K562 (cell line): ENCODE results near the gene ABCA10.

Experiments
- ATF1 ChIP-seq, 2 experiments: fragments of 450-650 bp in 1 of 2; IDR thresholded peaks; 2 replicates each; pipeline ENCODE4 v1.6.1; 2016; ENCODE audit warnings: missing compliant biosample characterization in 1 of 2, missing genetic modification characterization in 1 of 2
- GABPA ChIP-seq: fragments of 200-800 bp; sonication (Bioruptor generic); conservative IDR thresholded peaks from 2 replicates; pipeline ENCODE4 v1.6.1; 2016; ENCODE audit warnings: low read depth, missing genetic modification characterization, missing compliant biosample characterization
- MTF1 ChIP-seq: fragments of 250-450 bp; sonication (Bioruptor Pico); IDR thresholded peaks from 2 replicates; pipeline ENCODE4 v1.9.0; 2021; ENCODE audit warnings: moderate library complexity, mild to moderate bottlenecking, inconsistent platforms, borderline replicate concordance
- POLR2A ChIP-seq: fragments of 450-650 bp; conservative IDR thresholded peaks from 2 replicates; pipeline ENCODE4 v1.6.1; 2016
- SMAD4 ChIP-seq: fragments of 250-450 bp; sonication (Bioruptor Pico); conservative IDR thresholded peaks from 2 replicates; pipeline ENCODE4 v1.8.0; 2021; ENCODE audit warnings: inconsistent platforms, mild to moderate bottlenecking, moderate library complexity
- U2AF1 ChIP-seq: fragments of 200-400 bp; formaldehyde crosslinking; optimal IDR thresholded peaks from 2 replicates; pipeline ENCODE3; 2017; ENCODE audit warnings: mild to moderate bottlenecking, low read depth, low read length, moderate library complexity
- ZNF146 ChIP-seq: IDR thresholded peaks from one replicate; pipeline ENCODE4 v1.6.1; 2018; ENCODE audit warnings: missing compliant biosample characterization; ENCODE audit not compliant: unreplicated experiment

GRCh38 chr17:69236464-69236863 is 7.8 kb upstream of the ABCA10 start:
- TF ChIP-seq MTF1 (CRISPR knock-in tag) (no peak), POLR2A (no peak), SMAD4 (CRISPR knock-in tag) (no peak), ZNF146 (CRISPR knock-in tag) (no peak), ATF1 (CRISPR knock-in tag; IDR thresholded peaks at IDR 0.05) (no peak), ATF1 (tag; IDR thresholded peaks at IDR 0.05) (no peak), GABPA (tag) (no peak), U2AF1 (no peak)
